ENCODE data around the gene LAD1. TPM values are rescaled to one million over a fixed set of nuclear protein-coding genes. Genes with fewer than 3 reads are reported as not detected.

The LAD1 gene
- total and polyA plus RNA-seq, 2 experiments from 2014 or later = not detected

- Histone ChIP-seq H3K27me3 (replicated peaks; ENCODE audit: insufficient read depth) (peaks cover 53% of the 10 kb centered on the region), H2AFZ (no peak overlapping the region), H3K4me3 (no peak overlapping the region), H3K4me1 (ENCODE audit: insufficient read depth) (no peaks in the 10 kb centered on the region), H3K9ac (no peak overlapping the region), H3K9me2 (ENCODE audit: insufficient read depth) (no peaks in the 10 kb centered on the region), H3F3A (ENCODE audit: insufficient read depth) (no peaks in the 10 kb centered on the region), H3K36me3 (ENCODE audit: low read depth) (no peaks in the 10 kb centered on the region), H3K9me3 (ENCODE audit: low read depth) (no peaks in the 10 kb centered on the region), H3K27ac (no peak overlapping the region), H3K79me2 (ENCODE audit: insufficient read depth) (no peaks in the 10 kb centered on the region), H3K4me2 (ENCODE audit: unreplicated experiment) (no peak overlapping the region), H4K20me1 (ENCODE audit: insufficient read depth) (no peaks in the 10 kb centered on the region)
- in situ Hi-C loops (cut with MboI) = no loop called here
- 53 to 62% methylated on average over 4 of the region's 4 CpGs for WGBS, 2 experiments (ENCODE audit: low coverage in 1 of 2, low lambda C conversion rate in 2 of 2, missing lambda C conversion rate in 2 of 2)
- TF ChIP-seq EZH2 (IDR thresholded peaks at IDR 0.05; ENCODE audit: insufficient read depth, poor library complexity, severe bottlenecking) (no peak), EZH2phosphoT487 (IDR thresholded peaks at IDR 0.05; ENCODE audit: insufficient read depth, low read depth) (no peak)
- peak; percentile 14 for DNase-seq
Measured at GRCh38 chr1:201375169-201375568, 24.0 kb downstream of the LAD1 start.

- in situ Hi-C loops (cut with MboI) = no loop called here
- 19 to 24% methylated on average over 7 of the region's 7 CpGs for WGBS, 2 experiments (ENCODE audit: low coverage in 1 of 2, low lambda C conversion rate in 2 of 2, missing lambda C conversion rate in 2 of 2)
- H3K9ac ChIP-seq = no peak overlapping the region
- no peaks in the 10 kb centered on the region for H3K9me3 ChIP-seq (ENCODE audit: low read depth)
- no peaks in the 10 kb centered on the region for H3K4me1 ChIP-seq (ENCODE audit: insufficient read depth)
- no peaks in the 10 kb centered on the region for H3F3A ChIP-seq (ENCODE audit: insufficient read depth)
- no peaks in the 10 kb centered on the region for H3K9me2 ChIP-seq (ENCODE audit: insufficient read depth)
- H3K4me3 ChIP-seq = no peak overlapping the region
- H3K79me2 ChIP-seq (ENCODE audit: insufficient read depth) = no peaks in the 10 kb centered on the region
- no peak overlapping the region for H3K27ac ChIP-seq
- no peaks in the 10 kb centered on the region for H4K20me1 ChIP-seq (ENCODE audit: insufficient read depth)
- no peak overlapping the region for H2AFZ ChIP-seq
- H3K4me2 ChIP-seq (ENCODE audit: unreplicated experiment) = no peak overlapping the region
- TF ChIP-seq EZH2phosphoT487 (IDR thresholded peaks at IDR 0.05; ENCODE audit: insufficient read depth, low read depth) (no peak), EZH2 (IDR thresholded peaks at IDR 0.05; ENCODE audit: insufficient read depth, poor library complexity, severe bottlenecking) (no peak)
- no peak for DNase-seq
- peaks cover 54% of the 10 kb centered on the region for H3K27me3 ChIP-seq (replicated peaks; ENCODE audit: insufficient read depth)
- H3K36me3 ChIP-seq (ENCODE audit: low read depth) = no peaks in the 10 kb centered on the region
Measured at GRCh38 chr1:201374364-201374763, 24.8 kb downstream of the LAD1 start.

- TF ChIP-seq EZH2 (IDR thresholded peaks at IDR 0.05; ENCODE audit: insufficient read depth, poor library complexity, severe bottlenecking) (no peak), EZH2phosphoT487 (IDR thresholded peaks at IDR 0.05; ENCODE audit: insufficient read depth, low read depth) (no peak)
- Histone ChIP-seq H3F3A (ENCODE audit: insufficient read depth) (no peaks in the 10 kb centered on the region), H3K9me2 (ENCODE audit: insufficient read depth) (no peaks in the 10 kb centered on the region), H3K27me3 (replicated peaks; ENCODE audit: insufficient read depth) (peaks cover 71% of the 10 kb centered on the region), H3K27ac (no peak overlapping the region), H3K79me2 (ENCODE audit: insufficient read depth) (no peaks in the 10 kb centered on the region), H3K36me3 (ENCODE audit: low read depth) (no peaks in the 10 kb centered on the region), H3K4me3 (no peak overlapping the region), H3K9me3 (ENCODE audit: low read depth) (no peaks in the 10 kb centered on the region), H4K20me1 (ENCODE audit: insufficient read depth) (no peaks in the 10 kb centered on the region), H3K4me2 (ENCODE audit: unreplicated experiment) (no peak overlapping the region), H2AFZ (no peak overlapping the region), H3K4me1 (ENCODE audit: insufficient read depth) (no peaks in the 10 kb centered on the region), H3K9ac (no peak overlapping the region)
- 43 to 45% methylated on average over 6 of the region's 6 CpGs for WGBS, 2 experiments (ENCODE audit: low coverage in 1 of 2, low lambda C conversion rate in 2 of 2, missing lambda C conversion rate in 2 of 2)
- in situ Hi-C loops (cut with MboI) = no loop called here
- DNase-seq = no peak
Measured at GRCh38 chr1:201371792-201372191, 27.3 kb downstream of the LAD1 start.

- in situ Hi-C loops (cut with MboI) = no loop called here
- no peak for DNase-seq
- peaks cover 76% of the 10 kb centered on the region for H3K27me3 ChIP-seq (replicated peaks; ENCODE audit: insufficient read depth)
Measured at GRCh38 chr1:201371276-201371675, 27.8 kb downstream of the LAD1 start.

GRCh38 chr1:201370500-201370899 lies 28.6 kb downstream of the LAD1 start:
- no peak for DNase-seq

More at GRCh38 chr1:201371276-201371675, 27.8 kb downstream of the LAD1 start:
- H3K4me2 ChIP-seq (ENCODE audit: unreplicated experiment) = no peak overlapping the region
- H3K9me3 ChIP-seq (ENCODE audit: low read depth) = no peaks in the 10 kb centered on the region
- H3K9ac ChIP-seq = no peak overlapping the region
- H2AFZ ChIP-seq = no peak overlapping the region
- no peaks in the 10 kb centered on the region for H3K9me2 ChIP-seq (ENCODE audit: insufficient read depth)
- H3K79me2 ChIP-seq (ENCODE audit: insufficient read depth) = no peaks in the 10 kb centered on the region
- no peak overlapping the region for H3K27ac ChIP-seq
- no peaks in the 10 kb centered on the region for H3F3A ChIP-seq (ENCODE audit: insufficient read depth)
- no peaks in the 10 kb centered on the region for H3K36me3 ChIP-seq (ENCODE audit: low read depth)
- no peaks in the 10 kb centered on the region for H4K20me1 ChIP-seq (ENCODE audit: insufficient read depth)
- 64 to 67% methylated on average over 9 of the region's 9 CpGs for WGBS, 2 experiments (ENCODE audit: low coverage in 1 of 2, low lambda C conversion rate in 2 of 2, missing lambda C conversion rate in 2 of 2)
- TF ChIP-seq EZH2 (IDR thresholded peaks at IDR 0.05; ENCODE audit: insufficient read depth, poor library complexity, severe bottlenecking) (no peak), EZH2phosphoT487 (IDR thresholded peaks at IDR 0.05; ENCODE audit: insufficient read depth, low read depth) (no peak)
- H3K4me1 ChIP-seq (ENCODE audit: insufficient read depth) = no peaks in the 10 kb centered on the region
- no peak overlapping the region for H3K4me3 ChIP-seq

More at GRCh38 chr1:201370500-201370899, 28.6 kb downstream of the LAD1 start:
- Histone ChIP-seq H3K36me3 (ENCODE audit: low read depth) (no peaks in the 10 kb centered on the region), H3K4me3 (no peak overlapping the region), H3K4me2 (ENCODE audit: unreplicated experiment) (no peak overlapping the region), H2AFZ (no peak overlapping the region), H3K79me2 (ENCODE audit: insufficient read depth) (no peaks in the 10 kb centered on the region), H3K9me2 (ENCODE audit: insufficient read depth) (no peaks in the 10 kb centered on the region), H3K4me1 (ENCODE audit: insufficient read depth) (no peaks in the 10 kb centered on the region), H3K27ac (no peak overlapping the region), H3K9ac (no peak overlapping the region), H3F3A (ENCODE audit: insufficient read depth) (no peaks in the 10 kb centered on the region), H3K9me3 (ENCODE audit: low read depth) (no peaks in the 10 kb centered on the region), H4K20me1 (ENCODE audit: insufficient read depth) (no peaks in the 10 kb centered on the region), H3K27me3 (replicated peaks; ENCODE audit: insufficient read depth) (peaks cover 77% of the 10 kb centered on the region)
- in situ Hi-C loops (cut with MboI) = no loop called here
- 2 to 3% methylated on average over 3 of the region's 3 CpGs for WGBS, 2 experiments (ENCODE audit: low coverage in 1 of 2, low lambda C conversion rate in 2 of 2, missing lambda C conversion rate in 2 of 2)
- TF ChIP-seq EZH2 (IDR thresholded peaks at IDR 0.05; ENCODE audit: insufficient read depth, poor library complexity, severe bottlenecking) = no peak
- no peak for TF ChIP-seq EZH2phosphoT487 (IDR thresholded peaks at IDR 0.05; ENCODE audit: insufficient read depth, low read depth)
